CD4-positive, alpha-beta T cell treated with Interleukin-6 for 4 hours (primary cell): Measurements from ENCODE around the gene TMPRSS11E.
"Not testable (repeated sequence)": the region's sequence is repeated elsewhere in the genome, so short reads cannot be mapped to it uniquely, and the experiment has no call there.

Experiments used
- DNase-seq: peaks from one replicate; pipeline ENCODE4 v3.0.0-alpha.2; 2020; ENCODE audit warnings: mixed read lengths

The TMPRSS11E gene

GRCh38 chr4:68463796-68464195 is 16.5 kb downstream of the TMPRSS11E start:
- no peak for DNase-seq

- no peak for DNase-seq
These were observed 17.8 kb downstream of the TMPRSS11E start for GRCh38 chr4:68465058-68465457.

- no peak for DNase-seq
These were observed 18.9 kb downstream of the TMPRSS11E start for GRCh38 chr4:68466185-68466584.

- no peak for DNase-seq
These were observed 19.5 kb downstream of the TMPRSS11E start for GRCh38 chr4:68466751-68467150.

- DNase-seq = no peak
These were observed 22.2 kb downstream of the TMPRSS11E start for GRCh38 chr4:68469482-68469881.

- DNase-seq = no peak
These were observed 28.9 kb downstream of the TMPRSS11E start for GRCh38 chr4:68476191-68476590.

- DNase-seq = no peak
These were observed 42.1 kb downstream of the TMPRSS11E start for GRCh38 chr4:68489338-68489737.

- DNase-seq = no peak
These were observed 43.7 kb downstream of the TMPRSS11E start for GRCh38 chr4:68490826-68491457.

- DNase-seq = no peak
These were observed 47.4 kb downstream of the TMPRSS11E start for GRCh38 chr4:68494688-68495087.

GRCh38 chr4:68498413-68499007 is 51.2 kb downstream of the TMPRSS11E start:
- DNase-seq = peak; percentile 60

- no peak for DNase-seq
These were observed 51.8 kb downstream of the TMPRSS11E start for GRCh38 chr4:68499021-68499420.

- not testable (repeated sequence) for DNase-seq
These were observed 56.2 kb downstream of the TMPRSS11E start for GRCh38 chr4:68503462-68503861.

GRCh38 chr4:68504836-68505235 is 57.6 kb downstream of the TMPRSS11E start:
- peak; percentile 3 for DNase-seq

GRCh38 chr4:68505452-68505851 is 58.2 kb downstream of the TMPRSS11E start:
- DNase-seq = not testable (repeated sequence)

GRCh38 chr4:68518889-68519288 is 71.6 kb downstream of the TMPRSS11E start:
- DNase-seq = no peak

GRCh38 chr4:68520985-68521384 is 73.7 kb downstream of the TMPRSS11E start:
- DNase-seq = no peak

GRCh38 chr4:68522232-68522631 is 75.0 kb downstream of the TMPRSS11E start:
- not testable (repeated sequence) for DNase-seq

GRCh38 chr4:68535974-68536373 is 88.7 kb downstream of the TMPRSS11E start:
- DNase-seq = no peak

- no peak for DNase-seq
These were observed 89.1 kb downstream of the TMPRSS11E start for GRCh38 chr4:68536375-68536774.

- DNase-seq = not testable (repeated sequence)
These were observed 95.5 kb downstream of the TMPRSS11E start for GRCh38 chr4:68542742-68543141.
